ENCODE data around the gene TXNRD3.
A peak's percentile ranks its signal among the peaks of the same experiment; 100 is the strongest.

The TXNRD3 gene

GRCh38 chr3:126665221-126665936 lies 10.5 kb upstream of the TXNRD3 start:
- no peak for TF ChIP-seq CTCF (IDR thresholded peaks at IDR 0.05; ENCODE audit: low read depth, low read length, missing control alignments)
- no peak for DNase-seq
- Histone ChIP-seq H3K36me3 (replicated peaks) (no peaks in the 10 kb centered on the region), H3K27me3 (replicated peaks) (peaks cover 4% of the 10 kb centered on the region), H3K4me3 (ENCODE audit: low read depth, low read length) (no peak overlapping the region), H3K27ac (no peak overlapping the region)
- in situ Hi-C loops (cut with HindIII; ENCODE audit: low pct_ligation_motif_present, low sequenced_read_pairs): no loop called here

- Histone ChIP-seq H3K4me3 (ENCODE audit: low read depth, low read length) (no peak overlapping the region), H3K36me3 (replicated peaks) (no peaks in the 10 kb centered on the region), H3K27ac (no peak overlapping the region), H3K27me3 (replicated peaks) (peaks cover 4% of the 10 kb centered on the region)
- no peak for DNase-seq
- in situ Hi-C loops (cut with HindIII; ENCODE audit: low pct_ligation_motif_present, low sequenced_read_pairs): no loop called here
- TF ChIP-seq CTCF (IDR thresholded peaks at IDR 0.05; ENCODE audit: low read depth, low read length, missing control alignments): peak; percentile 43
These were observed 9.8 kb upstream of the TXNRD3 start for GRCh38 chr3:126664591-126665214.

GRCh38 chr3:126663750-126664149 lies 8.8 kb upstream of the TXNRD3 start:
- H3K4me3 ChIP-seq (ENCODE audit: low read depth, low read length): no peak overlapping the region
- H3K27me3 ChIP-seq (replicated peaks): peaks cover 4% of the 10 kb centered on the region
- in situ Hi-C loops (cut with HindIII; ENCODE audit: low pct_ligation_motif_present, low sequenced_read_pairs): no loop called here
- H3K27ac ChIP-seq: no peak overlapping the region
- no peak for DNase-seq
- TF ChIP-seq CTCF (IDR thresholded peaks at IDR 0.05; ENCODE audit: low read depth, low read length, missing control alignments): no peak
- no peaks in the 10 kb centered on the region for H3K36me3 ChIP-seq (replicated peaks)

- in situ Hi-C loops (cut with HindIII; ENCODE audit: low pct_ligation_motif_present, low sequenced_read_pairs): no loop called here
These were observed 8.3 kb upstream of the TXNRD3 start for GRCh38 chr3:126663257-126663656.

GRCh38 chr3:126661532-126662364 lies 6.8 kb upstream of the TXNRD3 start:
- Histone ChIP-seq H3K27ac (no peak overlapping the region), H3K27me3 (replicated peaks) (peaks cover 4% of the 10 kb centered on the region), H3K36me3 (replicated peaks) (no peaks in the 10 kb centered on the region), H3K4me3 (ENCODE audit: low read depth, low read length) (no peak overlapping the region)
- in situ Hi-C loops (cut with HindIII; ENCODE audit: low pct_ligation_motif_present, low sequenced_read_pairs): no loop called here
- no peak for DNase-seq
- no peak for TF ChIP-seq CTCF (IDR thresholded peaks at IDR 0.05; ENCODE audit: low read depth, low read length, missing control alignments)

More at GRCh38 chr3:126663257-126663656, 8.3 kb upstream of the TXNRD3 start:
- no peak for TF ChIP-seq CTCF (IDR thresholded peaks at IDR 0.05; ENCODE audit: low read depth, low read length, missing control alignments)
- Histone ChIP-seq H3K27ac (no peak overlapping the region), H3K27me3 (replicated peaks) (peaks cover 4% of the 10 kb centered on the region), H3K4me3 (ENCODE audit: low read depth, low read length) (no peak overlapping the region), H3K36me3 (replicated peaks) (no peaks in the 10 kb centered on the region)
- no peak for DNase-seq

Data from brain microvascular endothelial cell (primary cell).